ENCODE data around the gene BTN2A1. TPM values are rescaled to one million over a fixed set of nuclear protein-coding genes. Genes with fewer than 3 reads are reported as not detected.

BTN2A1 gene
- total and polyA plus RNA-seq, 2 of the 13 experiments (the other 11 are each of a cell fraction or from before 2014, with no cell fraction given) = 16.4 to 30.4 TPM

GRCh38 chr6:26412228-26412627 is 45.5 kb upstream of the BTN2A1 start:
- WGBS (ENCODE audit: low lambda C conversion rate) = 66% methylated on average over 3 of the region's 3 CpGs
- no TSS peak for BruUV-seq (replicated peaks)
- TF ChIP-seq HOXA3 (CRISPR knock-in tag; IDR thresholded peaks at IDR 0.05) = no peak
- TF ChIP-seq HNRNPH1 (optimal IDR thresholded peaks at IDR 0.05; ENCODE audit: low read depth, low read length) = no peak
- intact Hi-C loops (cut with micrococcal nuclease; ENCODE audit: unreplicated experiment) (no loop called here), in situ Hi-C loops (cut with HindIII; ENCODE audit: extremely low pct_ligation_motif_present, low pct_unique_long_range_greater_than_20kb) (no loop called here)
- CTCF ChIA-PET (ENCODE audit: low intra/inter-chr PET ratio, low total read pairs) = no interaction called here
- Histone ChIP-seq H3K9ac (ENCODE audit: insufficient read depth, low read depth, low read length) (no peak overlapping the region), H3K9me3 (ENCODE audit: low read length) (peaks cover 4% of the 10 kb centered on the region), H3K79me2 (ENCODE audit: insufficient read depth, low read length) (no peaks in the 10 kb centered on the region), H3K4me2 (ENCODE audit: low read depth, low read length) (no peak overlapping the region), H3K4me3 (replicated peaks in 1 of 3; ENCODE audit: insufficient read depth in 1 of 3, low read depth in 2 of 3, low read length in 3 of 3) (no peak overlapping the region), H3K36me3 (replicated peaks in 1 of 2; ENCODE audit: control insufficient read depth in 1 of 2, insufficient read depth in 2 of 2, low read length in 2 of 2) (peaks cover 1 to 3% of the 10 kb centered on the region in 2 experiments; a peak in 2 of 5 replicates), H2AFZ (ENCODE audit: low read length) (no peak overlapping the region), H4K20me1 (ENCODE audit: insufficient read depth, low read length) (no peaks in the 10 kb centered on the region), H3K4me1 (ENCODE audit: insufficient read depth, low read length) (peaks cover 27% of the 10 kb centered on the region), H3K27ac (ENCODE audit: extremely low read length, insufficient read depth, low read length) (no peak overlapping the region), H3K27me3 (ENCODE audit: control insufficient read depth in 1 of 2, insufficient read depth in 2 of 2, low read length in 2 of 2) (no peaks in the 10 kb centered on the region)
- FAIRE-seq (no peak), ATAC-seq (no peak), DNase-seq (ENCODE audit: low spot score) (no peak)
- POLR2A ChIA-PET = no interaction called here

- BruUV-seq (replicated peaks) = no TSS peak
- H3K4me2 ChIP-seq (ENCODE audit: low read depth, low read length) = no peak overlapping the region
- no peak for TF ChIP-seq ZNF18 (CRISPR knock-in tag; IDR thresholded peaks at IDR 0.05; ENCODE audit: insufficient replicate concordance)
- no peaks in the 10 kb centered on the region for H3K27me3 ChIP-seq (ENCODE audit: control insufficient read depth in 1 of 2, insufficient read depth in 2 of 2, low read length in 2 of 2)
- FAIRE-seq (no peak), ATAC-seq (no peak), DNase-seq (ENCODE audit: low spot score) (no peak)
- H4K20me1 ChIP-seq (ENCODE audit: insufficient read depth, low read length) = no peaks in the 10 kb centered on the region
- ChIA-PET POLR2A (no interaction called here), CTCF (ENCODE audit: low intra/inter-chr PET ratio, low total read pairs) (no interaction called here)
- H3K9me3 ChIP-seq (ENCODE audit: low read length) = peaks cover 12% of the 10 kb centered on the region
- intact Hi-C loops (cut with micrococcal nuclease; ENCODE audit: unreplicated experiment) = no loop called here
- H3K79me2 ChIP-seq (ENCODE audit: insufficient read depth, low read length) = no peaks in the 10 kb centered on the region
- 76% methylated on average over 4 of the region's 4 CpGs for WGBS (ENCODE audit: low lambda C conversion rate)
- H3K9ac ChIP-seq (ENCODE audit: insufficient read depth, low read depth, low read length) = no peak overlapping the region
- in situ Hi-C loops (cut with HindIII; ENCODE audit: extremely low pct_ligation_motif_present, low pct_unique_long_range_greater_than_20kb) = no loop called here
- H3K27ac ChIP-seq (ENCODE audit: extremely low read length, insufficient read depth, low read length) = no peak overlapping the region
- H3K4me1 ChIP-seq (ENCODE audit: insufficient read depth, low read length) = peaks cover 27% of the 10 kb centered on the region
- no peak overlapping the region for H2AFZ ChIP-seq (ENCODE audit: low read length)
- H3K36me3 ChIP-seq (replicated peaks in 1 of 2; ENCODE audit: control insufficient read depth in 1 of 2, insufficient read depth in 2 of 2, low read length in 2 of 2) = peaks cover under 1 to 1% of the 10 kb centered on the region in 2 experiments; a peak in 2 of 5 replicates
- H3K4me3 ChIP-seq (replicated peaks in 1 of 3; ENCODE audit: insufficient read depth in 1 of 3, low read depth in 2 of 3, low read length in 3 of 3) = no peak overlapping the region
Measured at GRCh38 chr6:26412954-26413353, 44.8 kb upstream of the BTN2A1 start.
